AG04450 (cell line): Measurements from ENCODE around the gene KCNQ2. TPM values are rescaled to one million over a fixed set of nuclear protein-coding genes. Genes with fewer than 3 reads are reported as not detected.

Experiments used
- CTCF ChIA-PET: fragments of 300-600, 350-600 bp; formaldehyde crosslinking; extraction: SDS; loops from one replicate; lab custom pipeline; 2022; ENCODE audit warnings: antibody characterized with exemption, inconsistent platforms; lab: Charles Lee
- POLR2A ChIA-PET: fragments of 350-600 bp; formaldehyde crosslinking; extraction: SDS; loops from one replicate; lab custom pipeline; 2021; ENCODE audit warnings: antibody characterized with exemption, inconsistent platforms; lab: Yijun Ruan, JAX
- DNase-seq: peaks from one replicate; pipeline ENCODE4 v3.0.0-alpha.2; 2011; ENCODE audit warnings: low read depth, low spot score
- H3K27ac ChIP-seq: one replicate; pipeline ENCODE4 v1.5.1; 2012; ENCODE audit warnings: low read depth, low read length, control low read depth
- H3K27me3 ChIP-seq: one replicate; pipeline ENCODE4 v1.6.0; 2012; ENCODE audit warnings: low read length; ENCODE audit not compliant: control insufficient read depth, insufficient read depth
- H3K4me3 ChIP-seq: 2 replicates; pipeline ENCODE4 v1.5.1; 2011; ENCODE audit warnings: mild to moderate bottlenecking, low read depth, low read length, control low read depth
- H3K9me3 ChIP-seq: 2 replicates; pipeline ENCODE4 v1.5.1; 2012; ENCODE audit warnings: low read length; ENCODE audit not compliant: control insufficient read depth, insufficient read depth
- polyA plus RNA-seq: library from polyadenylated mRNA; depleted of rRNA; stranded (reverse); fragments of >200 nt; gene quantifications from 2 replicates; pipeline ENCODE4 v1.2.3, GENCODE V29; 2011
- TF ChIP-seq, protein P1 (sequence below): IDR thresholded peaks from 2 replicates; pipeline ENCODE4 v1.5.1; 2011; ENCODE audit warnings: low read depth, low read length, control low read depth, inconsistent platforms

KCNQ2 gene
- polyA plus RNA-seq, 1 experiment, result not detected

GRCh38 chr20:63446216-63447024 is 26.0 kb downstream of the KCNQ2 start:
- POLR2A ChIA-PET, result no interaction called here
- Histone ChIP-seq H3K27ac (no peak overlapping the region), H3K4me3 (no peak overlapping the region), H3K27me3 (peaks cover 5% of the 10 kb centered on the region), H3K9me3 (peaks cover 26% of the 10 kb centered on the region)
- no peak for DNase-seq
- CTCF ChIA-PET, result interaction anchor here (1.3 kb wide), 1 partner anchor 50 kb away, joined by 4 read pairs; no protein-coding TSS in a partner anchor
- TF ChIP-seq, protein P1, sequence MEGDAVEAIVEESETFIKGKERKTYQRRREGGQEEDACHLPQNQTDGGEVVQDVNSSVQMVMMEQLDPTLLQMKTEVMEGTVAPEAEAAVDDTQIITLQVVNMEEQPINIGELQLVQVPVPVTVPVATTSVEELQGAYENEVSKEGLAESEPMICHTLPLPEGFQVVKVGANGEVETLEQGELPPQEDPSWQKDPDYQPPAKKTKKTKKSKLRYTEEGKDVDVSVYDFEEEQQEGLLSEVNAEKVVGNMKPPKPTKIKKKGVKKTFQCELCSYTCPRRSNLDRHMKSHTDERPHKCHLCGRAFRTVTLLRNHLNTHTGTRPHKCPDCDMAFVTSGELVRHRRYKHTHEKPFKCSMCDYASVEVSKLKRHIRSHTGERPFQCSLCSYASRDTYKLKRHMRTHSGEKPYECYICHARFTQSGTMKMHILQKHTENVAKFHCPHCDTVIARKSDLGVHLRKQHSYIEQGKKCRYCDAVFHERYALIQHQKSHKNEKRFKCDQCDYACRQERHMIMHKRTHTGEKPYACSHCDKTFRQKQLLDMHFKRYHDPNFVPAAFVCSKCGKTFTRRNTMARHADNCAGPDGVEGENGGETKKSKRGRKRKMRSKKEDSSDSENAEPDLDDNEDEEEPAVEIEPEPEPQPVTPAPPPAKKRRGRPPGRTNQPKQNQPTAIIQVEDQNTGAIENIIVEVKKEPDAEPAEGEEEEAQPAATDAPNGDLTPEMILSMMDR, result no peak

DNA sequence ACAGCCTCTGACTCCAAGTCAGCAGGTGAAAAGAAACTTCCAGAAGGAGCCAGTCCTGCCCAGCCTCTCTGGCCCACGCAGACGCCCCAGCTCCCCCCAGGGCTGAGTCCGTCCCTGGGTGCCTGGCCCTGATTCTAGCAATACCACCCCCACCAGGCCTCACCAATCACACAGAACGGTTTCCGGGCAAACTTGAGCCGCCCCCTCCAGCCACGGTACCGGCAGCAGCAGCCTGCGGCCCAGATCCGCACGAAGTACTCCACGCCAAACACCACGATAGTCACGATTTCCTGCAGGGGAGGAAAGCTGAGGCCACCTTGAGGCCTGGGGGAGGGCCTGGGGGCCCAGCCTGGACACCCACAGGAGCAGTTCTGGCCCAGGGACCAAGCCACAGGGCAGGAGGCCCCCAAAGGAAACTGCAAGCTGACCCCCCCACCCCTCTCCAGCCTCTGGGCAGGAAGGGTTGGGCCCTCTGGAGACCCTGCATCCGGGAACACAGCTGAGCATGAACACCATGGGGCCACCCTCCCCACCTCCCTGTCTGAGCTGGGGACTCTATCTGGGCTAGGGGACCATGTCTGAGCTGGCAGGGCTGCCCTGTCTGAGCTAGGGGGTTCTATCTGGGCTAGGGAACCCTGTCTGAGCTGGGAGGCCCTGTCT is 27.2 kb downstream of the KCNQ2 start:
- peaks cover 5% of the 10 kb centered on the region for H3K27me3 ChIP-seq
- CTCF ChIA-PET, result interaction anchor here (1.3 kb wide), 1 partner anchor 51 kb away, joined by 4 read pairs; no protein-coding TSS in a partner anchor

GRCh38 chr20:63444548-63444947 is 27.9 kb downstream of the KCNQ2 start:
- ChIA-PET POLR2A (no interaction called here), CTCF (no interaction called here)
- Histone ChIP-seq H3K27ac (no peak overlapping the region), H3K27me3 (peaks cover 5% of the 10 kb centered on the region), H3K4me3 (no peak overlapping the region), H3K9me3 (peaks cover 26% of the 10 kb centered on the region)
- no peak for DNase-seq
- TF ChIP-seq, protein P1, result no peak

More for the DNA sequence above, 27.2 kb downstream of the KCNQ2 start:
- Histone ChIP-seq H3K27ac (no peak overlapping the region), H3K9me3 (peaks cover 26% of the 10 kb centered on the region), H3K4me3 (no peak overlapping the region)
- no peak for DNase-seq
- POLR2A ChIA-PET, result no interaction called here
- TF ChIP-seq, protein P1, result no peak

DNA sequence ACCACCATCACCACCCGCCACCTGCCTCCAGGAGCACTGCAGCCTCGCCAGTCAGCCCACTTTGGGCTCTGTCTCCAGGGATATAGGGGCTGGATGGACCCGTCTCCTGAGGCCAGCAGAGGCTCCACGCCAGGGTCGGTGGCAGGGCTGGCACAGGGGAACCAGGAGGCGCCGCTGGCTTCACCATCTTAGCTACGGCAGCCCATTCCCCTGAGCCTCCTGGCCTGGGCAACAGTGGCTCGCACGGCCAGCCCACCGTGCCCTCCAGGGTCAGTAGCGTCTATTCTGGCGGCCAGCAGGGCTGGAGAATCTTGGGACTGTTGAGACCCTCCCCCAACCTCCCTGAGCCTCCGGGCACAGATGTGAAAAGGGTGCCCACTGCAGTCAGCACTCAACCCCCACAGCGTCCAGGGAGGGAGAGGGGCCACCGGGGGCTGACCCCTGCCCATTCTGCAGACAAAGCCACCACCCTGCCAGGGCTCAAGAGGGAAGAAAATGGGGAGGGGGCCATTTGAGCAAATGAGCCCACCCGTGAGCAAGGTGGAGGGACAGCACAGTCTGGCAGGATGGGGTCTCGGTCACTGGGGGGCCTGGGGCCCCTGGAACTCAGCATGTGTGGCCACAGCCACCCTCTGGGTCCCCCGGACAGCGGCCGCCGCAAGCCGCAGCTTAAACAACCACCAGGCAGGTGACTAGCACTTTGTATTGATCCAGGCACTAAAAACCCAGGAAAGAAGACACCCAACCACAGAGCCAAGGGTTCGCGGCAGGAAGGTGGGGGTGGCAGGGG is 28.7 kb downstream of the KCNQ2 start:
- Histone ChIP-seq H3K9me3 (peaks cover 26% of the 10 kb centered on the region), H3K27ac (no peak overlapping the region), H3K4me3 (no peak overlapping the region), H3K27me3 (peaks cover 5% of the 10 kb centered on the region)
- CTCF ChIA-PET, result no interaction called here
- TF ChIP-seq, protein P1, result no peak
- no peak for DNase-seq
- POLR2A ChIA-PET, result no interaction called here
